ENCODE data around the gene ANKS1A.

Gene ANKS1A

DNA sequence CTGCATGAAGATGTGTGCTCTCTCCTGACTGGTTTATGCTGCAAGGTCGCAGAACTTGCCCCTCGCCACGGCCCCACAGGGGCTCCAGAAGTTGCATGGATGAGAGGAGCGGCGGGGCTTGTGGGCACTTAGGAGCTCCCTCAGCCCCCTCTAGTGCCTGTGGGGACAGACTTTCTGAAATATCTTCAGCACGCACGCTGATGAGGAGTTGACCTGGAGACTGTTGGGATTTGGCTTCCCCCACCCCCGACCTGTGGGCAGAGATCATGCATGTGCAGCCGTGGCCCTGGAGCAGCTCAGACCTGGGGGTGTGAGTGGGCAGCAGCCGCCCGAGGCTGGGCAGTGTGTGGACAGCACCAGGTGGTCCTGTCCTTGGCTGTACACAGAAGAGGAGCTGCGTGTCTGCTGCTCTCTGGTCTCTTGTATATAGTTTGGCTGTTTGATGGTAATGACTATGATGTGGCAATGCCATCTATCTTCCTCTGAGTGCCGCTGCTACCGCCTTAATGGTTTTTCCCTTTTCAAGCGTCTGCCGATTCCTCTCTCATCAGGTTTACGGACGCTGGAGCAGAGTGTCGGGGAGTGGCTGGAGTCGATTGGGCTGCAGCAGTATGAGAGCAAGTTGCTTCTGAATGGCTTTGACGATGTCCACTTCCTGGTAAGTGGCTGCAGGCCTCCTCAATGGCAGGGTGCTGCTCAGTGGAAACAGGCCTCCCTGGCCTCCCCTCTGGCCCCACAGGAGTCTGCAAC lies 170.7 kb downstream of the ANKS1A start:
- H3K36me3 ChIP-seq (ENCODE audit: control insufficient read depth, insufficient read depth, low read length): peaks cover 48% of the 10 kb centered on the region
- no peak overlapping the region for H3K4me3 ChIP-seq (ENCODE audit: low read depth, low read length)
- H3K4me1 ChIP-seq (ENCODE audit: control insufficient read depth, insufficient read depth, low read length): no peaks in the 10 kb centered on the region
- no peaks in the 10 kb centered on the region for H3K27me3 ChIP-seq (ENCODE audit: control insufficient read depth, insufficient read depth, low read length)
- H3K9ac ChIP-seq (ENCODE audit: low read length): no peak overlapping the region
- no peaks in the 10 kb centered on the region for H3K9me3 ChIP-seq (ENCODE audit: control insufficient read depth, insufficient read depth, low read depth, low read length)
- H3K27ac ChIP-seq (ENCODE audit: low read depth, low read length): no peak overlapping the region

DNA sequence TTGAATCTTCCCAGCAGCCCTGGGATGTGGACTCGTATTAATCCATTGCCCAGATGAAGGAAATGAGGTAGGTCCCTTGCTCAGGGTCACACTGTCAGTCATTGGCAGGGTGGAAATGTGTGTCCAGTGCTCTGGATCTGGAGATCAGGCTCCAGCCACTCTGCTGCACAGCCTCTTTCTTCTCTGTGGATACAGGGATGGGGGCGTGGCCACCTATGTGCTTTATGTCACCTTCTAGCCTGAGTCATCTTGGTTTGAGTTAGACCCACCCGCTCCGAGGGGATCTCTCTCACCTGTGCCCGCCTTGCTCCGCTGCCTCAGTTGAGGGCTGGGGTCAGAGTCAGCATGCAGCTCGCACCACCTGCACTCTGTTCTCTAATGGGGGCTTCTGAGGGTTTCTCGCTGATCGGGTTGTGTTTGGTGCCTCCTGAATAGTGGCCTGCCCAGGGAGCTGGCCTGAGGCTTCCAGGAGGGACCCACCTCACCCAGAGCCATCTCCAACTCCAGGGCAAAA lies 172.1 kb downstream of the ANKS1A start:
- Histone ChIP-seq H3K27me3 (ENCODE audit: control insufficient read depth, insufficient read depth, low read length) (no peaks in the 10 kb centered on the region), H3K4me3 (ENCODE audit: low read depth, low read length) (no peak overlapping the region), H3K36me3 (ENCODE audit: control insufficient read depth, insufficient read depth, low read length) (peaks cover 49% of the 10 kb centered on the region), H3K9ac (ENCODE audit: low read length) (no peak overlapping the region), H3K27ac (ENCODE audit: low read depth, low read length) (no peak overlapping the region), H3K4me1 (ENCODE audit: control insufficient read depth, insufficient read depth, low read length) (no peaks in the 10 kb centered on the region), H3K9me3 (ENCODE audit: control insufficient read depth, insufficient read depth, low read depth, low read length) (no peaks in the 10 kb centered on the region)

DNA sequence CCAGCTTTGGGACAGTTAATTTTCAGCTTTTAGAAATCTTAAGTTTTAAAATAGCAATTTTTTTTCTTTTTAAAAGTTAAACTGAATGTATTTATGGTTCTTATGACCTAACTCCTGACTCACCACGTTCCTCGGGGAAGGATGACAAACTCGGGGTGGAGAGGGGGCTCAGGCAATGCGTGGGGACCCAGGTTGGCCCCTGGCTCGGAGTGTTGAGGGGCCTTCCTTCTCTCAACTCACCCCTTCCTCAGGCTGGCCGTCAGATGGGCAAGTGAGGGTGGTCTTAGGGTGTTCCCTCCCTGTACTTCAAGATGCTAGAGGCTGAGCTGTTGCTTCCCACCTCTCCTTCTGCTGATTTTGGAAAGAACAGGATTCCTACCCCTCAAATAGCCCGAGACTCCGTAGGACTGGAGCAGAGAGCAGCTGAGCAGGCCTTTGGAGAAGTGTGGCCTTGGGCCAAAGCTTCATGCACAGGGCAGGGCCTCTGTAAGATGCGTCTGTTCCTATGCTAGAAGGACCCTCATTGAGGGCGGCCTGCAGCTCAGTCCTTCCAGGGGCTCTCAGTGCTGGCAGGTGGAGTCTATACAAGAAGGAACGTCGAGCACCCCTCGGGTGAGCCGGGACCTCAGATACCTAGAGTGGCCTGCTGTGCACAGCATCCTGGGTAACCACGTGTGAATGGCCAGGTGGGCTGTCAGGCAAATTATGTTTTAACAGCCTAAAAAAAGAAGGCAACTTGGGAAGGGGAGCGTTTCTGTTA lies 172.8 kb downstream of the ANKS1A start:
- no peak overlapping the region for H3K27ac ChIP-seq (ENCODE audit: low read depth, low read length)
- no peaks in the 10 kb centered on the region for H3K27me3 ChIP-seq (ENCODE audit: control insufficient read depth, insufficient read depth, low read length)
- no peaks in the 10 kb centered on the region for H3K4me1 ChIP-seq (ENCODE audit: control insufficient read depth, insufficient read depth, low read length)
- H3K9me3 ChIP-seq (ENCODE audit: control insufficient read depth, insufficient read depth, low read depth, low read length): no peaks in the 10 kb centered on the region
- no peak overlapping the region for H3K4me3 ChIP-seq (ENCODE audit: low read depth, low read length)
- H3K36me3 ChIP-seq (ENCODE audit: control insufficient read depth, insufficient read depth, low read length): peaks cover 55% of the 10 kb centered on the region
- H3K9ac ChIP-seq (ENCODE audit: low read length): no peak overlapping the region

DNA sequence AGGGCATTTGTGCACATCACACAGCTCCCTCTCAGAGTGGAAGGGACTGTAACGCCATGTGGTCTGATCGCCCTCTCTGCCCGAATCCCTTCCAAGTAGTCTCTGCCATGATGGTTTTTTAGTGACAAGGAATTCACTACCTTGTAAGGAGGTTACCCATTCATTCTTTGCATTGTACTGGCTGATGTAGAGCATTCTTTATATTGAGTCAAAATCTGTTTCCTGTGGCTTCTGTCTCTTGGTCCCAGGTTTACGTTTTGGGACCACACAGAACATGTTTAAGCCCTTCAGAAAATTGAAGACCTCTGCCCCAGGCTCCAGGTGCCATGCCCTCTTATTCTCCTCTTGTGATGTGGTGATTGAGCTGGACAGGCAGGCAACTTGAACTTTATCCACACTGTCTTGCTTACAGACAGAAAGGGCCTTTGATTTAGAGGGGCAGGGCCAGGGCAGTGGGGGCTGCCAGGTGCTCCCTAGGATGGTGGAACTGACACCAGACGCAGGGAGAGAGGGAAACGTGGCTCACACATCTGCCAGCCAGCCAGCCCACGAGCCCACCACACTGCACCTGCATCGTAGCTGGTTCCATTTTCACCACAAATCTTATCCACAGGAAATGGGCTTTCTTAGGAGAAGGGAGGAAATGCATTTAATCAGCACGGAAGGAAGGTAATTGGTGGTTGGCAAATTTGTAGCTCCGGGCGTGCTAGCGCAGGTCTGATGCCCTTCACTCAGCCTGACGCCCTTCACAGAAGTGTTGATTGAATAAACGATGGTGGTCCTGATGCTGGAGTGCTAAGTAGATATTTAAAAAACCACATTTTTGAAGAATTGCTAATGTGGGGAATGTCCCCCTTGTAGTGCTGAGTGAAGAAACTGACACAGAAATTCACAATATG lies 173.9 kb downstream of the ANKS1A start:
- Histone ChIP-seq H3K27me3 (ENCODE audit: control insufficient read depth, insufficient read depth, low read length) (no peaks in the 10 kb centered on the region), H3K4me3 (ENCODE audit: low read depth, low read length) (no peak overlapping the region), H3K9me3 (ENCODE audit: control insufficient read depth, insufficient read depth, low read depth, low read length) (no peaks in the 10 kb centered on the region), H3K4me1 (ENCODE audit: control insufficient read depth, insufficient read depth, low read length) (no peaks in the 10 kb centered on the region), H3K27ac (ENCODE audit: low read depth, low read length) (no peak overlapping the region), H3K9ac (ENCODE audit: low read length) (no peak overlapping the region), H3K36me3 (ENCODE audit: control insufficient read depth, insufficient read depth, low read length) (peaks cover 55% of the 10 kb centered on the region)

DNA sequence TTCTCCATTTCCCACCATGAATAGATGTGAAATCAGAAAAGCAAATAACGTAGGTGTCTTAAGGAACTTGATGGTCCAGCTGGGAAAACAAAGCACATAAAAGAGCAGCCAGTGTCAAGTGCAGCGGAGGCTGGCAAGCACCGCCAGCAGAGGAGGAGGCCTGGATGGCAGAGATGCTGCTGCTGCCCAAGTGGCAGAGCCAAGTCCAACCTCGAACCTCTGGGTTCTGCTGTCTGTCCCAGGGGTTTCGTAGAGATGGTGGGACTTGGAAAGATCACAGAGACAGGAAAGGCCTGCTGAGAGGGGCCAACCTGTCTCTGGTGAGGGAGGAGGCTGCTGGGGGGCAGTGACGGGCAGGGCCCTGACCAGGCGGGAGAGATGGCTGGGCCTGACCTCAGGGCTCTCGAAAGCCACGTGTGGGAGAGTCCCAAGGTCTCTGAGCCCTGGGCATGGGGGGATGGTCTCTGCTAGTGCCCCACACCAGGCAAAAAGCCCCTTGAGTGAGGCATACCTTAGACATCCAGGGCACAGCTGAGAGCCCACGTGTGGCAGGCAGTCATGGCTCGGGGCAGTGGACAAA lies 174.7 kb downstream of the ANKS1A start:
- H3K36me3 ChIP-seq (ENCODE audit: control insufficient read depth, insufficient read depth, low read length): peaks cover 51% of the 10 kb centered on the region
- no peak overlapping the region for H3K9ac ChIP-seq (ENCODE audit: low read length)
- H3K4me1 ChIP-seq (ENCODE audit: control insufficient read depth, insufficient read depth, low read length): peaks cover 7% of the 10 kb centered on the region
- no peaks in the 10 kb centered on the region for H3K9me3 ChIP-seq (ENCODE audit: control insufficient read depth, insufficient read depth, low read depth, low read length)
- no peak overlapping the region for H3K4me3 ChIP-seq (ENCODE audit: low read depth, low read length)
- H3K27ac ChIP-seq (ENCODE audit: low read depth, low read length): no peak overlapping the region
- no peaks in the 10 kb centered on the region for H3K27me3 ChIP-seq (ENCODE audit: control insufficient read depth, insufficient read depth, low read length)

DNA sequence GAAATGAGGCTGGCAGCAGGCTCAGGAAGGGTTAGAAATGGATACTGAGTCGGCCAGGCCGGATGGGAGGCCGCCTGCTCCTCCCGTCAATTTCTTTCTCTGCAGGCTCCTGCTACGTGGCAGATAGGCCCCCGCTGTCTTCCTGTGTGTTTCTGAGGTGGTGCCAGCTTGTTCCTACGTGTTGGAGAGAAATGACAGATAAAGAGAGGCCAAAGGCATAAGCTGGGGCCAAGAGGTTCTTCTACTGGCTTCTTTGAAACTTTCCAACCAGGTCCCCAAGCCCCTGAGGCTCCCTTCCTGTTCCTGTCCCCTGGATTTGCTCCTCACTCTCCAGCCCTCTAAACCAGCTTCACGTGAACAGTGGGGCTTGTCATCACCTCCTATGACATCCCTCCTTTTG lies 175.2 kb downstream of the ANKS1A start:
- peaks cover 49% of the 10 kb centered on the region for H3K36me3 ChIP-seq (ENCODE audit: control insufficient read depth, insufficient read depth, low read length)
- no peak overlapping the region for H3K4me3 ChIP-seq (ENCODE audit: low read depth, low read length)
- H3K27me3 ChIP-seq (ENCODE audit: control insufficient read depth, insufficient read depth, low read length): no peaks in the 10 kb centered on the region
- H3K9ac ChIP-seq (ENCODE audit: low read length): no peak overlapping the region
- H3K27ac ChIP-seq (ENCODE audit: low read depth, low read length): no peak overlapping the region
- H3K4me1 ChIP-seq (ENCODE audit: control insufficient read depth, insufficient read depth, low read length): peaks cover 11% of the 10 kb centered on the region
- no peaks in the 10 kb centered on the region for H3K9me3 ChIP-seq (ENCODE audit: control insufficient read depth, insufficient read depth, low read depth, low read length)

DNA sequence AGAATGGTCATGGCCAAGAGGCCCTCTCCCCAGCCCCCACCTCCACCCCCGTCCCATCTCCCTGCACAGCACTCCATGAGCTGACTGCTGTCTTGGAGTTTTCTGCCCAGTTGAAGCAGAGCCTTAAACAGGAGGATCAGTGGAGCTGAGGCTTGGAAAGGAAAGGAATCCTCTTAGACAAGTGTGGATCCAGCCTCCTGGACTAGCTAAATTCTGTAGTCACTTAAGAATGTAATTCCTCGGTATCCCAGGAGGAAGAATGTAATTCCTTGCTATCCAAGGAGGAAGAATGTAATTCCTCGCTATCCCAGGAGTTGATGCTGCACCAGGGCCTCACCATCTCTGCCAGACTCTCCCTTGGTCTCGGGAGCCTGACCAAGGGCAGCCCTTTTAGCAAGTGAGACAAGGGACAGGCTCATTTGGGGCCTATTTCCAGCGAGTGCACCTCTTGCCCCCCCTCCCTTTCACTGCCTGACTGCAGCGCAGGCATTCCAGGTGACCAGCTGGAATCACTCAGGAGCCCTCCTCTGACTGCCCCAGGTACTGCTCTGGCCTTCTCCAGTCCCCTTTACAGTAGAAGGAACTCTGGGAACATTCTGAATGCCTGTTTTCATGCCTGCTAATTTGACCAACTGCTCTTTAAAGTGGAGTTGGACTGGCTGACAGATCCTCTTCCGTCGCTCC lies 175.8 kb downstream of the ANKS1A start:
- H3K27ac ChIP-seq (ENCODE audit: low read depth, low read length): no peak overlapping the region
- no peaks in the 10 kb centered on the region for H3K9me3 ChIP-seq (ENCODE audit: control insufficient read depth, insufficient read depth, low read depth, low read length)

DNA sequence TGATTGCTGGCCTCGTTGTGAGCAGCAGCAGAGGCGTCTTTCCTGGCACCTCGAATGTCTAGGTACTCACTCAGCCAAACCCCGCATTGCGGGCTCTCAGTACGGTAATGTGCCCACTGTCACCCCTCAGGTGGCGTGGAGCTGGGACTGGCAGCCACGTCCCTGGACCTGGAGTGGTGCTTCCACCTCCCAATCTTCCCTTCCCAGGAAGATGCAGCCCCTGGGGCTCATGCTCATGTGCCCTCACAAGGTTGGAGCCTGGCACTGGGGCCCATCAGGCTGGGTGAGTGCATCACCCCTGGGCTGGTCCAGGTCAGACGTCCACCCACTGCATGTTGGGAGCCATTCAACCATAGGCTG lies 176.4 kb downstream of the ANKS1A start:
- no peaks in the 10 kb centered on the region for H3K9me3 ChIP-seq (ENCODE audit: control insufficient read depth, insufficient read depth, low read depth, low read length)
- peaks cover 14% of the 10 kb centered on the region for H3K4me1 ChIP-seq (ENCODE audit: control insufficient read depth, insufficient read depth, low read length)
- no peak overlapping the region for H3K27ac ChIP-seq (ENCODE audit: low read depth, low read length)
- no peak overlapping the region for H3K9ac ChIP-seq (ENCODE audit: low read length)
- peaks cover 42% of the 10 kb centered on the region for H3K36me3 ChIP-seq (ENCODE audit: control insufficient read depth, insufficient read depth, low read length)
- H3K27me3 ChIP-seq (ENCODE audit: control insufficient read depth, insufficient read depth, low read length): no peaks in the 10 kb centered on the region
- no peak overlapping the region for H3K4me3 ChIP-seq (ENCODE audit: low read depth, low read length)

More for the DNA sequence above, 175.8 kb downstream of the ANKS1A start:
- H3K9ac ChIP-seq (ENCODE audit: low read length): no peak overlapping the region
- no peak overlapping the region for H3K4me3 ChIP-seq (ENCODE audit: low read depth, low read length)
- peaks cover 46% of the 10 kb centered on the region for H3K36me3 ChIP-seq (ENCODE audit: control insufficient read depth, insufficient read depth, low read length)
- no peaks in the 10 kb centered on the region for H3K27me3 ChIP-seq (ENCODE audit: control insufficient read depth, insufficient read depth, low read length)
- peaks cover 11% of the 10 kb centered on the region for H3K4me1 ChIP-seq (ENCODE audit: control insufficient read depth, insufficient read depth, low read length)

DNA sequence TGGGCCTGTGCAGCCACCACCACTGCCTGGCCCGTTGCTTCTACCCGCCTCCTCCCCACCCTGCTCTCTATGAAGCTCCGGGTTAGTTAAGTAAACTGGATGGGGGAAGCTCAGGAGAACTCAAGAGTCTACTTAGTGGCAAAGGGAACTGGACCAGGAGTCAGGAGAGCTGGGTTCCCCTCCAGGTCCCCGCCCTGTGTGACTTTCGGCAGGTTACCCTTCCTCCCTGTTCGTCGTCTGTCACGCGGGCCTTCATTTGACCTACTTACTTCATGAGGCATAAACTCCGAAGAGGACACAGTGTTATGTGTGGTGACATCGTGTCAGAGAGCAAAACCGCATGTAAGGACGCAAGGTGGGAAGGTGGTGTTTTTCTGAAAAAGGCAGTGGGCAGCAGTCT lies 176.8 kb downstream of the ANKS1A start:
- H3K27ac ChIP-seq (ENCODE audit: low read depth, low read length): no peak overlapping the region
- H3K4me3 ChIP-seq (ENCODE audit: low read depth, low read length): no peak overlapping the region
- H3K27me3 ChIP-seq (ENCODE audit: control insufficient read depth, insufficient read depth, low read length): no peaks in the 10 kb centered on the region
- peaks cover 17% of the 10 kb centered on the region for H3K4me1 ChIP-seq (ENCODE audit: control insufficient read depth, insufficient read depth, low read length)
- no peaks in the 10 kb centered on the region for H3K9me3 ChIP-seq (ENCODE audit: control insufficient read depth, insufficient read depth, low read depth, low read length)
- no peak overlapping the region for H3K9ac ChIP-seq (ENCODE audit: low read length)
- H3K36me3 ChIP-seq (ENCODE audit: control insufficient read depth, insufficient read depth, low read length): peaks cover 37% of the 10 kb centered on the region

DNA sequence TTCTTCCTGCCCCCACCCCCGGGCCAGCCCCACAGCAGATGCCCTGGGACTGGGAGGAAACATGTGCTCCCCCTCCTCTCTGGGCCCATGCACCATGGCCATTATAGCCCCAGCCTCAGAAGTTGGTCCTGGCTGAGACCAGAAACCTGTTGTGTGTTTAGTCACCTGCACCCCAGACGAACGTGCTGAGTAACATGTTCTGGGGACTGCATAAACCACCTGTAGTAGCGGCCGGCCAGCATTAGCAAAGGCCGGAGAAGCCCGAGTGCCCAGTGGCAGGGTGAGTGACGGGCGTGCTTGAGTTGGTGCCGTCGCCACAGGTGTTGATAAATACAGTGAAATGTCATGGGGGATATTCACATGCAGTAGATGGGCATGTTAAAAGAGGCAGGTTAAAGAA lies 178.2 kb downstream of the ANKS1A start:
- Histone ChIP-seq H3K4me3 (ENCODE audit: low read depth, low read length) (no peak overlapping the region), H3K27me3 (ENCODE audit: control insufficient read depth, insufficient read depth, low read length) (no peaks in the 10 kb centered on the region), H3K9me3 (ENCODE audit: control insufficient read depth, insufficient read depth, low read depth, low read length) (no peaks in the 10 kb centered on the region), H3K4me1 (ENCODE audit: control insufficient read depth, insufficient read depth, low read length) (peaks cover 28% of the 10 kb centered on the region), H3K36me3 (ENCODE audit: control insufficient read depth, insufficient read depth, low read length) (peaks cover 33% of the 10 kb centered on the region), H3K9ac (ENCODE audit: low read length) (no peak overlapping the region), H3K27ac (ENCODE audit: low read depth, low read length) (no peak overlapping the region)

All from HUES6 (cell line).